ENCODE data around the gene SMNDC1. TPM values are rescaled to one million over a fixed set of nuclear protein-coding genes. Genes with fewer than 3 reads are reported as not detected.

SMNDC1 gene
- total and polyA plus RNA-seq, 2 donors from 2014 or later: 12.4 to 28.6 TPM

- no peaks in the 10 kb centered on the region for H3K36me3 ChIP-seq (ENCODE audit: control insufficient read depth in 2 of 3, insufficient read depth in 3 of 3, low read length in 3 of 3)
- H3K9me3 ChIP-seq (ENCODE audit: control insufficient read depth in 2 of 3, insufficient read depth in 1 of 3, low read length in 3 of 3): no peaks in the 10 kb centered on the region
- no peak for TF ChIP-seq CTCF (IDR thresholded peaks at IDR 0.05; ENCODE audit: borderline replicate concordance, extremely low read depth, insufficient read depth)
- no peaks in the 10 kb centered on the region for H3K4me1 ChIP-seq (ENCODE audit: control insufficient read depth in 2 of 3, insufficient read depth in 2 of 3, low read depth in 1 of 3, low read length in 3 of 3)
- intact Hi-C loops (cut with DNase I): loop anchor here (5.0 kb wide), 1 partner anchor 235 kb away; no protein-coding TSS in a partner anchor
- H3K27me3 ChIP-seq (ENCODE audit: control insufficient read depth, insufficient read depth, low read length): no peaks in the 10 kb centered on the region
- H3K4me3 ChIP-seq (ENCODE audit: low read length in 3 of 3): no peak overlapping the region
- H3K27ac ChIP-seq (ENCODE audit: low read depth in 2 of 2, low read length in 2 of 2): no peak overlapping the region
- DNase-seq (no peak), FAIRE-seq (no peak)
- H3K9ac ChIP-seq (ENCODE audit: low read length in 3 of 3): no peak overlapping the region
These were observed 7.5 kb upstream of the SMNDC1 start for GRCh38 chr10:110312206-110312605.

- Histone ChIP-seq H3K4me3 (ENCODE audit: low read length in 3 of 3) (no peak overlapping the region), H3K4me1 (ENCODE audit: control insufficient read depth in 2 of 3, insufficient read depth in 2 of 3, low read depth in 1 of 3, low read length in 3 of 3) (no peaks in the 10 kb centered on the region), H3K36me3 (ENCODE audit: control insufficient read depth in 2 of 3, insufficient read depth in 3 of 3, low read length in 3 of 3) (no peaks in the 10 kb centered on the region), H3K9me3 (ENCODE audit: control insufficient read depth in 2 of 3, insufficient read depth in 1 of 3, low read length in 3 of 3) (no peaks in the 10 kb centered on the region), H3K27me3 (ENCODE audit: control insufficient read depth, insufficient read depth, low read length) (no peaks in the 10 kb centered on the region), H3K9ac (ENCODE audit: low read length in 3 of 3) (no peak overlapping the region), H3K27ac (ENCODE audit: low read depth in 2 of 2, low read length in 2 of 2) (no peak overlapping the region)
- FAIRE-seq (peak; percentile 54), DNase-seq (peak in 4 of 5 donors; percentile 58 to 84 (median 70))
- intact Hi-C loops (cut with DNase I): loop anchor here (5.0 kb wide), 1 partner anchor 236 kb away; no protein-coding TSS in a partner anchor
- peak; percentile 68 for TF ChIP-seq CTCF (IDR thresholded peaks at IDR 0.05; ENCODE audit: borderline replicate concordance, extremely low read depth, insufficient read depth)
These were observed 6.7 kb upstream of the SMNDC1 start for GRCh38 chr10:110311357-110311949.

- Histone ChIP-seq H3K27ac (ENCODE audit: low read depth in 2 of 2, low read length in 2 of 2) (no peak overlapping the region), H3K27me3 (ENCODE audit: control insufficient read depth, insufficient read depth, low read length) (no peaks in the 10 kb centered on the region), H3K4me1 (ENCODE audit: control insufficient read depth in 2 of 3, insufficient read depth in 2 of 3, low read depth in 1 of 3, low read length in 3 of 3) (no peaks in the 10 kb centered on the region), H3K4me3 (ENCODE audit: low read length in 3 of 3) (no peak overlapping the region), H3K36me3 (ENCODE audit: control insufficient read depth in 2 of 3, insufficient read depth in 3 of 3, low read length in 3 of 3) (no peaks in the 10 kb centered on the region), H3K9ac (ENCODE audit: low read length in 3 of 3) (no peak overlapping the region), H3K9me3 (ENCODE audit: control insufficient read depth in 2 of 3, insufficient read depth in 1 of 3, low read length in 3 of 3) (no peaks in the 10 kb centered on the region)
- intact Hi-C loops (cut with DNase I): loop anchor here (5.0 kb wide), 1 partner anchor 237 kb away; no protein-coding TSS in a partner anchor
- TF ChIP-seq CTCF (IDR thresholded peaks at IDR 0.05; ENCODE audit: borderline replicate concordance, extremely low read depth, insufficient read depth): no peak
- DNase-seq: peak in 1 of 5 donors; percentile 4
- FAIRE-seq: no peak
These were observed 6.0 kb upstream of the SMNDC1 start for GRCh38 chr10:110310741-110311140.
